Measurements from ENCODE around the gene SPN.
"Not testable (repeated sequence)": the region's sequence is repeated elsewhere in the genome, so short reads cannot be mapped to it uniquely, and the experiment has no call there.

DNA sequence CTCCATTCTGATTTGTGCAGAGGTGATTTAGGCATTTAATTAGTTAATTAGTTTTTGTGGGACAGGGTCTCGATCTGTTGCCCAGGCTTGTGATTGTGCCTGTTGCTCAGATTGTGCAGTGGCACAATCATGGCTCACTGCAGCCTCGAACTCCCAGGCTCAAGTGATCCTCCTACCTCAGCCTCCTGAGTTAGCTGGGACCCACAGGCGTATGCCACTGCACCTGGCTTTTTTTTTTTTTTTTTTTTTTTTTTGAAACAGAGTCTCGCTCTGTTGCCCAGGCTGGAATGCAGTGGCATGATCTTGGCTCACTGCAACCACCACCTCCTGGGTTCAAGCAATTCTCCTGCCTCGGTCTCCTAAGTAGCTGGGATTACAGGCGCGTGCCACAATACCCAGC lies 9.2 kb upstream of the SPN start:
- TF ChIP-seq, protein P1, sequence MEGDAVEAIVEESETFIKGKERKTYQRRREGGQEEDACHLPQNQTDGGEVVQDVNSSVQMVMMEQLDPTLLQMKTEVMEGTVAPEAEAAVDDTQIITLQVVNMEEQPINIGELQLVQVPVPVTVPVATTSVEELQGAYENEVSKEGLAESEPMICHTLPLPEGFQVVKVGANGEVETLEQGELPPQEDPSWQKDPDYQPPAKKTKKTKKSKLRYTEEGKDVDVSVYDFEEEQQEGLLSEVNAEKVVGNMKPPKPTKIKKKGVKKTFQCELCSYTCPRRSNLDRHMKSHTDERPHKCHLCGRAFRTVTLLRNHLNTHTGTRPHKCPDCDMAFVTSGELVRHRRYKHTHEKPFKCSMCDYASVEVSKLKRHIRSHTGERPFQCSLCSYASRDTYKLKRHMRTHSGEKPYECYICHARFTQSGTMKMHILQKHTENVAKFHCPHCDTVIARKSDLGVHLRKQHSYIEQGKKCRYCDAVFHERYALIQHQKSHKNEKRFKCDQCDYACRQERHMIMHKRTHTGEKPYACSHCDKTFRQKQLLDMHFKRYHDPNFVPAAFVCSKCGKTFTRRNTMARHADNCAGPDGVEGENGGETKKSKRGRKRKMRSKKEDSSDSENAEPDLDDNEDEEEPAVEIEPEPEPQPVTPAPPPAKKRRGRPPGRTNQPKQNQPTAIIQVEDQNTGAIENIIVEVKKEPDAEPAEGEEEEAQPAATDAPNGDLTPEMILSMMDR (IDR thresholded peaks at IDR 0.05): not testable (repeated sequence)
- TF ChIP-seq, protein P2, sequence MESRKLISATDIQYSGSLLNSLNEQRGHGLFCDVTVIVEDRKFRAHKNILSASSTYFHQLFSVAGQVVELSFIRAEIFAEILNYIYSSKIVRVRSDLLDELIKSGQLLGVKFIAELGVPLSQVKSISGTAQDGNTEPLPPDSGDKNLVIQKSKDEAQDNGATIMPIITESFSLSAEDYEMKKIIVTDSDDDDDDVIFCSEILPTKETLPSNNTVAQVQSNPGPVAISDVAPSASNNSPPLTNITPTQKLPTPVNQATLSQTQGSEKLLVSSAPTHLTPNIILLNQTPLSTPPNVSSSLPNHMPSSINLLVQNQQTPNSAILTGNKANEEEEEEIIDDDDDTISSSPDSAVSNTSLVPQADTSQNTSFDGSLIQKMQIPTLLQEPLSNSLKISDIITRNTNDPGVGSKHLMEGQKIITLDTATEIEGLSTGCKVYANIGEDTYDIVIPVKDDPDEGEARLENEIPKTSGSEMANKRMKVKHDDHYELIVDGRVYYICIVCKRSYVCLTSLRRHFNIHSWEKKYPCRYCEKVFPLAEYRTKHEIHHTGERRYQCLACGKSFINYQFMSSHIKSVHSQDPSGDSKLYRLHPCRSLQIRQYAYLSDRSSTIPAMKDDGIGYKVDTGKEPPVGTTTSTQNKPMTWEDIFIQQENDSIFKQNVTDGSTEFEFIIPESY (IDR thresholded peaks at IDR 0.05; ENCODE audit: borderline replicate concordance, low read depth): not testable (repeated sequence)
- TF ChIP-seq EZH2phosphoT487 (IDR thresholded peaks at IDR 0.05; ENCODE audit: borderline replicate concordance, low read depth): not testable (repeated sequence)

Data from SK-N-SH (cell line).